Activated CD4-positive, alpha-beta T cell treated with anti-CD3 and anti-CD28 coated beads, Interleukin-2, amount 50 U/mL, for 1 hour (primary cell): Measurements from ENCODE around the gene CNIH1.

Experiments
- DNase-seq: peaks from one replicate; pipeline ENCODE4 v3.0.0-alpha.2; 2020

The CNIH1 gene

GRCh38 chr14:54440873-54441868 lies at the start of gene CNIH1:
Gene CNIH1, minus strand, starts transcription at chr14:54441374. Its CDS starts 47 bp downstream, at chr14:54441327.
- DNase-seq: peak; percentile 91

DNA sequence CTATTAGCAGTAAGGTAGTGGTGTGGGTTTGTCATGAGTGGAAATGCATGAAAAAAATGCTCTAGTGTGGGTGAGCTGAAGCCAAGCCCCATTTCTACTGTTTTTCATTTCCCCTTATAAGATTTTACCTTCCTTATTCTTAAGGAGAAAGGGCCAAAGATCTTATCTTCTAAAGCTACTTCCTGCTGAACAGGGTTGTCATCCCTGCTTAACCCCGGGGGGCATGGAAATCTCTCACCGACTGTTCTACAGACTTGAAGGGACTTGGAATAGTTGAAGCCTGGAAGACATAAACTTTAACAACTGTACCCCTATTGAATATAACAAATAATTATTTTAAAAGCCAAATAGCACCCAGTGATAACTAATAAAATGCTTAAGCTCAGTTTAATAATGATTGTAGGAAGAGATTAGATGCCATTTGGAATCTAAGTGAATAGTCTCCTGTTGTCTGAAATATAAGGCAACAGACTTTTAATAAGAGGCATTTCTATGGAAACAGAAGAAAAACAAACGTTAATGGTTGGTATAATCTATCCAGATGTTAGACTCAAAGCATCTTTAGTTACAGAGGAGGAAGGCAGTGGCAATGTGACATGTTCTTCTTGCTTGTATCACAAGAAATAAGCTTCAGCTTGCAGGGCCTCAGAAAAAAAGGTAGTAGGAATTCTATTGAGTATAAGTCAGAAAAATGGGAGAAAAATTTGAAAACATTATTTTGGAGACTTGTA lies 49.4 kb upstream of the CNIH1 start:
- no peak for DNase-seq

DNA sequence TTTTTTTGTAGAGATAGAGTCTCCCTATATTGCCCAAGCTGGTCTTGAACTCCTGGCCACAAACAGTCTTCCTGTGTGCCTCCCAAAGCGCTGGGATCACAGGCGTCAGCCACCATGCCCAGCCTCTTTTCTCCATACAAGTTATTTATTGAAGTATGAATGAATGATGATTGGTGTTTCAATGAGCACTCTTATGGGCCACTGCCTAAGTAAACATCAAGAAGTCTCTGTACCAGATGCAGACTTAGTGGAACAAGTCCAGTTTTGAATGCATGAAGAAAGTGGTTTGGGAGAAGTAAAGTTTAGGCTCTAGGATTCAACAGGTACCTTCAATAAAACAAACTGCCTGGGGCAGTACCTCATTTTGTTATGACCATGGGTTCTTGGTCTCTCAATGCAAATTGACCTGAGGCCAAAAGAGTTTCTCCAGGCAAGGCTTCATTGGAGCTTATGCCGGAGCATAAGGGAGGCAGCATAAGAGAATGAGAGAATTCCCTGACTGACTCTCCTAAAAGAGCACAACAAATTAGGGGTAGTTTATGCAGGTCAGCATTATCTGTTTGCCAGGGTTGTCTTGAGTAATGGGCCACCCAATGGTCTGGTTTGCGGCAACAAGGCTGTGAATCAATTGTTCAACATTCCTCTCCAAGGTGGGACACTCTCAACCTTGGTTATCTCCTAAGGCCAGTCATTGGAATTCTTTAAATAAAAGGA lies 48.7 kb upstream of the CNIH1 start:
- no peak for DNase-seq

GRCh38 chr14:54489318-54489683 lies 48.1 kb upstream of the CNIH1 start:
- no peak for DNase-seq

- peak; percentile 86 for DNase-seq
These were observed 47.6 kb upstream of the CNIH1 start, which contains the start of gene GMFB for GRCh38 chr14:54488646-54489317. Gene GMFB, minus strand, starts transcription at chr14:54488980. Its CDS starts 53 bp downstream, at chr14:54488927.

GRCh38 chr14:54488318-54488645 lies 47.1 kb upstream of the CNIH1 start:
- peak; percentile 29 for DNase-seq

- DNase-seq: no peak
These were observed 46.6 kb upstream of the CNIH1 start for GRCh38 chr14:54487771-54488170.

GRCh38 chr14:54486685-54487084 lies 45.5 kb upstream of the CNIH1 start:
- DNase-seq: no peak

GRCh38 chr14:54483846-54484245 lies 42.7 kb upstream of the CNIH1 start:
- no peak for DNase-seq

- no peak for DNase-seq
These were observed 42.0 kb upstream of the CNIH1 start for GRCh38 chr14:54483073-54483745.

GRCh38 chr14:54481695-54482094 lies 40.5 kb upstream of the CNIH1 start:
- no peak for DNase-seq

DNA sequence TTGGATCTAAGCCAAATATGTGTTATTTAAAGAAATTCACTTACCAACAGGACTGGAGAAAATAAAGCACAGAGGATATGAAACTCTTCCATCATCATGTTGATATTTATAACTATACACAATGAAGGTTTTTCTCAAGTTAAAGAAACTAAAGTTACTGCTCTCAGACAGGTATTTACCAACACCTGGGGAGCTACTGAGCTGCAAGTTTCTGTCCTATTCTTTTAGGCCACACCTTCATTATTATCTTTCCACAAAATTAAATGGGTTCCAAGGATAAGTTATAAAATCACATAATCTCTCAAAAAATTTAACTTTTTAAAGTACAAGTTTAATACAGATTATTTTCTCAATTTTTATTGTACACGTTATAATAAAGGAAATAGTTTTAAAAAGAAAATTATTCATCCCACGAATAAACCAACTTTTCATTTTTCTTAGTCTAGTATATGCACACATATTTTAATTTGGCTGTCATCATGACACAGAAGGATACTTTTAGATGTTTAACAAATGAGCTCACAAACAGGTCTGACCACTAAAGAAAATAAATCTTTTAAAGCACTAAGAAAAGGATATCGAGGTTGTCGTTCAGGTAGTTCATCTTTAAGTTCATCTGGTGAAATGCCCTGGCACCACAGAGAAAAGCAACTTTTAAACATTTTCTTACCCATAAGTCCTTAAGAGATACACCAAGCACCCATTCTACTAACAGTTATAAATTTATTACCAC lies 39.8 kb upstream of the CNIH1 start:
- no peak for DNase-seq

- DNase-seq: no peak
These were observed 37.6 kb upstream of the CNIH1 start for GRCh38 chr14:54478636-54479215.

DNA sequence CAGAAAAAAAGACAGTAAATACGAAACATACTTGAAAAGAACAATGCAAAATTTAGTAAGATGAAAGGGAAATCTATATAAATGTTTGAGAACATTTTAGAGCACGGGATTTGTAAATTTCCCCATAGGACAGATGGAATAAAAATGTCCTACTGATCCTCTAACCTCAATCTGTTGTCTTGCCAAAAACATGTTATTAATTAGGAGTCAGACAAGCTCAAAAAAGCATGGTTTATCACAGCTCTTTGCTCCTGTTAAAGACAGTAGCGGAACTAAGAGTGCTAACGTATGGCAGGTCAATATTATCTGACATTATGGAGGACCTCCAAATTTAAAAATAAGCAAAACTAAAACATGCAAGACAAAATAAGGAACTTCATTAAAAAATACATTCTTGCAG lies 34.7 kb upstream of the CNIH1 start:
- no peak for DNase-seq

- no peak for DNase-seq
These were observed 34.2 kb upstream of the CNIH1 start for GRCh38 chr14:54475187-54475899.

- DNase-seq: no peak
These were observed 33.1 kb upstream of the CNIH1 start for GRCh38 chr14:54474232-54474793.

- no peak for DNase-seq
These were observed 31.1 kb upstream of the CNIH1 start for GRCh38 chr14:54472315-54472714.

- no peak for DNase-seq
These were observed 30.5 kb upstream of the CNIH1 start for GRCh38 chr14:54471641-54472040.

DNA sequence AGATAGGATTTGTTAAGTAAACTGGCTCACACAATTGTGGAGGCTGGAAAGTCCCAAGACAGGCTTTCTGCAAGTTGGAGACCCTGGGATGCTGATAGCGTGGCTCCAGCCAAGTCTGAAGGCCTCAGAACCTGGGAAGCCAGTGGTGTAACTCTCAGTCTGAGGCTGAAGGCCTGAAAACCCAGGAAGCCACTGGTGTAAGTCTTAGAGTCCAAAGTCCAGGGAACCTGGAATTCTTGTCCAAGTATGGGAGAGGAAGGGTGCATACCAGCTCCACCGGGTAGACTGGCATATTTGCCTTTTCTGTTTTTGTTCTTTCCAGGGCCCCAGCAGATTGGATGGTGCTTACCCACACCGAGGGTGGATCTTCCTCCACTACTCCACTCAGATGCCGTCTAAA lies 29.5 kb upstream of the CNIH1 start:
- no peak for DNase-seq

GRCh38 chr14:54467280-54467679 lies 26.1 kb upstream of the CNIH1 start:
- DNase-seq: no peak
